ENCODE data around the gene RGS19. TPM values are rescaled to one million over a fixed set of nuclear protein-coding genes. Genes with fewer than 3 reads are reported as not detected.

The RGS19 gene
- total RNA-seq, 4 donors from 2014 or later: 12.9 to 35.7 (median 20.1) TPM

DNA sequence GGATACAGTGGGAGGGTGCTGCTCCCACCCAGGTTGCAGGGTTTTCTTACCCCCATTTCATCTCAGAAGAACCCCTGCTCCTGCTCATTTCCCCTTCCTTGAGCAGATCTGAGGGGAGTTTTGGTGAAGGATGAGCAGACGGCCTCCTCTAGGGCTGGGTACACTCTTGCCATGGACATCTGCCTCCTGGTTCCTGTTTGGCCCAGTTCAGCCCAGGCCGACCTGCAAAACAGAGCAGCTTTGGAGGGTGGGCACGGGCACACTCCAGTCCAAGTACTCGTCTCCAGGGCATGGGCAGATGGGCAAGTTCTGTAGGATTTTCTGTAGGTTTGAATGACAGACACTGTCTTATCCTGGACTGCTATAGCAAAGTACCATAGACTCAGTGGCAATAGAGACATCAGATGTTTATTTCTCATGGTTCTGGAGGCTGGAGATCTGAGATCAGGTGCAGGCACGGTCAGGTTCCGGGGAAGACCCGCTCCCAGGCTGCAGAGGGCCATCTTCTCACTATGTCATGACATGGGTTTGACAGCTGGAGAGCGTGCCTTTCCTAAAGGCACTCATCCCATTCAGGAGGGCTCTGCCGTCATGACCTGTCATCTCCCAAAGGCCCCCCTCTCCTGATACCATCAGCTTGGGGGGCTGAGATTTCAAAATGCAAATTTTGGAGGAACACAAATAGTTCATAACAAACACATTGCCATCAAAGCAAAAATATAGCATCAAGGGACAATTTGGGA is 21.8 kb upstream of the RGS19 start:
- no peak for DNase-seq (ENCODE audit: low spot score in 2 of 2)
- Histone ChIP-seq H3K27ac (no peak overlapping the region), H3K27me3 (peaks cover 0 to 49% of the 10 kb centered on the region in 2 donors), H3K9me3 (no peaks in the 10 kb centered on the region), H3K4me3 (no peak overlapping the region), H3K4me1 (peaks cover 0 to 12% (median 4%) of the 10 kb centered on the region in 4 donors), H3K36me3 (peaks cover 0 to 13% (median 0%) of the 10 kb centered on the region in 3 donors)
- no peak for TF ChIP-seq POLR2A (IDR thresholded peaks at IDR 0.05)
- TF ChIP-seq, protein P1, sequence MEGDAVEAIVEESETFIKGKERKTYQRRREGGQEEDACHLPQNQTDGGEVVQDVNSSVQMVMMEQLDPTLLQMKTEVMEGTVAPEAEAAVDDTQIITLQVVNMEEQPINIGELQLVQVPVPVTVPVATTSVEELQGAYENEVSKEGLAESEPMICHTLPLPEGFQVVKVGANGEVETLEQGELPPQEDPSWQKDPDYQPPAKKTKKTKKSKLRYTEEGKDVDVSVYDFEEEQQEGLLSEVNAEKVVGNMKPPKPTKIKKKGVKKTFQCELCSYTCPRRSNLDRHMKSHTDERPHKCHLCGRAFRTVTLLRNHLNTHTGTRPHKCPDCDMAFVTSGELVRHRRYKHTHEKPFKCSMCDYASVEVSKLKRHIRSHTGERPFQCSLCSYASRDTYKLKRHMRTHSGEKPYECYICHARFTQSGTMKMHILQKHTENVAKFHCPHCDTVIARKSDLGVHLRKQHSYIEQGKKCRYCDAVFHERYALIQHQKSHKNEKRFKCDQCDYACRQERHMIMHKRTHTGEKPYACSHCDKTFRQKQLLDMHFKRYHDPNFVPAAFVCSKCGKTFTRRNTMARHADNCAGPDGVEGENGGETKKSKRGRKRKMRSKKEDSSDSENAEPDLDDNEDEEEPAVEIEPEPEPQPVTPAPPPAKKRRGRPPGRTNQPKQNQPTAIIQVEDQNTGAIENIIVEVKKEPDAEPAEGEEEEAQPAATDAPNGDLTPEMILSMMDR (IDR thresholded peaks at IDR 0.05): no peak
- no peak for TF ChIP-seq EP300 (IDR thresholded peaks at IDR 0.05)
- WGBS, 2 donors: 94 to 98% methylated on average over 9 of the region's 9 CpGs

DNA sequence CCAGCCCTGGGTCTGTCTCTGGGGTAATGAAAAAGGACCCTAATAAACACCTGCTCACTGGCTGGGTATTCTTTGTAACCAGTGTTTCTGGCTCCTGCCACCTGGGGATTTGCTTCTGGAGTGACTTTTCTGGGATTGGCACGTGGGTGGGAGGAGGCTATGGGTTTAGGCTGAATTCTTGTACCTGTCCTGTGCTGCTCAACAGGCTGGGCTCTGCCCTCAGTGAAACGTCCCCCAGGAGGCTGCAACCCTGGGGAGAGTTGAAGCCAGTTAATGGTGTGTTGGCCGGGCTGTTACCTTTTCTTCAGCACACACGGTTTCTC is 21.2 kb upstream of the RGS19 start:
- H3K9me3 ChIP-seq: no peaks in the 10 kb centered on the region
- DNase-seq (ENCODE audit: low spot score in 2 of 2): no peak
- H3K27me3 ChIP-seq: peaks cover 0 to 49% of the 10 kb centered on the region in 2 donors
- TF ChIP-seq EP300 (IDR thresholded peaks at IDR 0.05) (no peak), POLR2A (IDR thresholded peaks at IDR 0.05) (no peak)
- TF ChIP-seq, protein P1 (IDR thresholded peaks at IDR 0.05): no peak
- 75 to 80% methylated on average over 4 of the region's 4 CpGs for WGBS, 2 donors
- peaks cover 0 to 12% (median 4%) of the 10 kb centered on the region in 4 donors for H3K4me1 ChIP-seq
- H3K4me3 ChIP-seq: no peak overlapping the region
- H3K36me3 ChIP-seq: peaks cover 0 to 13% (median 0%) of the 10 kb centered on the region in 3 donors
- no peak overlapping the region for H3K27ac ChIP-seq

DNA sequence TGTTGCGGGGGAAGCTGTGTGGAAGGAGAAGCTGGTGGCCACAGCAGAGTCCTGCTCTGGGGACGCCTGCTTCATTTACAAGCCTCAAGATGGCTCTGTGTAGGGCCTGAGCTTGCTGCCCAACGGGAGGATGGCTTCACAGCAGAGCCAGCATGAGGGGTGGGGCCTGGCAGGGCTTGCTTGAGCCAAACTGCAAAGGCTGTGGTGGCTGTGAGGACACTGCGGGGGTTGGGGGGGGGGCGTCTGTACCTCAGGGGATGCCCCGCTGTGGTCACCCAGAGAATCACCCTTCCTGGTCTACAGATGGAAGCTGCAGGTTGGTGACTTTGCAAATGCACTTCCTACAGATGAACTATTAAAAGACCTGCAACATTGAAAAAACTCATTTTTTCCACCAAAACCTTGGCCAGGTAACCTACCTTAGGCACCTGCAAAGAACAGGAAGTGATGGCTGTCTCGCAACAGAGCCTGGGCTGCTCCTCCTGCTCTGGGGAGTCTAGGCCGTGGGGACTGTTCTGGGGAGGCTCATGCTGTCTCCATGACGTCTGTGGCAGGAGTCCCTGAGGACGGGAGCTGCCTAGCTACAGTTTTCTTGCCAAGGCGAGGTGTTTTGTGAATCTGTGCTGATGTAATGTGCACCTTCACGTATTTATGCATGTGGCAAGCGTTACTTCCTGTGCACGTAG is 20.7 kb upstream of the RGS19 start:
- Histone ChIP-seq H3K36me3 (peaks cover 0 to 13% (median 0%) of the 10 kb centered on the region in 3 donors), H3K4me1 (peaks cover 0 to 12% (median 4%) of the 10 kb centered on the region in 4 donors), H3K27ac (no peak overlapping the region), H3K9me3 (no peaks in the 10 kb centered on the region), H3K4me3 (no peak overlapping the region), H3K27me3 (peaks cover 0 to 48% of the 10 kb centered on the region in 2 donors)
- 79 to 89% methylated on average over 14 of the region's 14 CpGs for WGBS, 2 donors
- no peak for DNase-seq (ENCODE audit: low spot score in 2 of 2)
- no peak for TF ChIP-seq POLR2A (IDR thresholded peaks at IDR 0.05)
- TF ChIP-seq, protein P1 (IDR thresholded peaks at IDR 0.05): no peak
- no peak for TF ChIP-seq EP300 (IDR thresholded peaks at IDR 0.05)

DNA sequence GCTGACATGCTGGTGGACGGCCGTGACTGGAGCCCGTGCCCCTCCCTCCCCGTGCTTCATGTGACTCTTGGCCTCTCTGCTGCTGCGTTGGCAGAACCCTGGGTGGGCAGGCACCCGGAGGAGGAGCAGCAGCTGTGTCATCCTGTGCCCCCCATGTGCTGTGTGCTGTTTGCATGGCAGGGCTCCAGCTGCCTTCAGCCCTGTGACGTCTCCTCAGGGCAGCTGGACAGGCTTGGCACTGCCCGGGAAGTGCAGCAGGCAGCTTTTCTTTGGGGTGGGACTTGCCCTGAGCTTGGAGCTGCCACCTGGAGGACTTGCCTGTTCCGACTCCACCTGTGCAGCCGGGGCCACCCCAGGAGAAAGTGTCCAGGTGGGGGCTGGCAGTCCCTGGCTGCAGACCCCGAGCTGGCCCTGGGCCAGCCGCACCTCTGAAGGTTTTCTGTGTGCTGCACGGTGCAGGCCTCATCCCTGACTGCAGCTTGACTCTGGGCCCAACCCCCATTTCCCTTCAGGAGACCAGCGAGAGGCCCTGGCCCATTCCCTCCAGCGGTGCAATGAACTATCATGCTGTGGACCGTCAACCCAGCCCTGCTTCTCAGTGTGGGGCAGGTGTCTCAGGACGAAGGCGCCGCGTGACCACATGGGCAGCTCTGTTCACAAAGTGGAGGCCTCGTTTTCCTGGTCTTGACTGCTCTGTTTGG is 19.9 kb upstream of the RGS19 start:
- Histone ChIP-seq H3K36me3 (peaks cover 0 to 13% (median 0%) of the 10 kb centered on the region in 3 donors), H3K27ac (no peak overlapping the region), H3K4me3 (no peak overlapping the region), H3K9me3 (no peaks in the 10 kb centered on the region), H3K4me1 (peaks cover 0 to 12% (median 4%) of the 10 kb centered on the region in 4 donors), H3K27me3 (peaks cover 0 to 40% of the 10 kb centered on the region in 2 donors)
- WGBS, 2 donors: 80 to 88% methylated on average over 14 to 15 of the region's 21 CpGs
- TF ChIP-seq, protein P1 (IDR thresholded peaks at IDR 0.05): no peak
- TF ChIP-seq POLR2A (IDR thresholded peaks at IDR 0.05): no peak
- no peak for TF ChIP-seq EP300 (IDR thresholded peaks at IDR 0.05)
- DNase-seq (ENCODE audit: low spot score in 2 of 2): no peak
